CD4-positive, alpha-beta T cell (primary cell): ENCODE results near the gene NEK7. TPM values are rescaled to one million over a fixed set of nuclear protein-coding genes. Genes with fewer than 3 reads are reported as not detected.

ENCODE experiments used
- ATAC-seq: fragments of 200-7000 bp; cut with Tn5 transposase; one replicate; pipeline ENCODE4 v1.10.0; 2022; ENCODE audit warnings: mild to moderate bottlenecking; ENCODE audit not compliant: poor library complexity
- CTCF ChIA-PET: fragments of 350-600 bp; sonication (Branson Sonifier 250); formaldehyde crosslinking; loops from one replicate; lab custom pipeline; 2021; ENCODE audit warnings: antibody characterized with exemption, inconsistent platforms; lab: Charles Lee
- POLR2A ChIA-PET: fragments of 350-600 bp; sonication (Branson Sonifier 250); formaldehyde crosslinking; loops from one replicate; lab custom pipeline; 2021; ENCODE audit warnings: antibody characterized with exemption, inconsistent platforms; lab: Charles Lee
- DNase-seq, 14 experiments: peaks; one replicate each; pipeline ENCODE4 v3.0.0-alpha.2; 2013 to 2020; ENCODE audit warnings: mixed read lengths in 2 of 14
- H3K27ac ChIP-seq, 2 donors: one replicate each; pipeline versions ENCODE4 v1.5.1 to v1.7.0; 2013; ENCODE audit warnings: low read length in 2 of 2, low read depth in 1 of 2, mild to moderate bottlenecking in 1 of 2
- H3K27me3 ChIP-seq, 2 experiments: 1 replicate in 1 of 2; 2 replicates in 1 of 2; pipeline versions ENCODE4 v1.6.1 to v1.7.0; 2013; ENCODE audit warnings: low read length in 2 of 2, control low read depth in 1 of 2, mild to moderate bottlenecking in 1 of 2, moderate library complexity in 1 of 2; ENCODE audit not compliant: insufficient read depth in 2 of 2, control insufficient read depth in 1 of 2
- H3K36me3 ChIP-seq: one replicate; pipeline ENCODE4 v1.6.1; 2013; ENCODE audit warnings: low read length, control low read depth; ENCODE audit not compliant: insufficient read depth
- H3K4me1 ChIP-seq: one replicate; pipeline ENCODE4 v1.6.1; 2013; ENCODE audit warnings: low read length, control low read depth; ENCODE audit not compliant: insufficient read depth
- H3K4me3 ChIP-seq: one replicate; pipeline ENCODE4 v1.5.1; 2013; ENCODE audit warnings: mild to moderate bottlenecking, low read length, moderate library complexity
- H3K9me3 ChIP-seq, 2 experiments: 1 replicate in 1 of 2; 2 replicates in 1 of 2; pipeline versions ENCODE4 v1.6.1 to v1.7.0; 2013; ENCODE audit warnings: low read length in 2 of 2, mild to moderate bottlenecking in 2 of 2, control low read depth in 1 of 2, moderate library complexity in 1 of 2; ENCODE audit not compliant: control insufficient read depth in 1 of 2, insufficient read depth in 1 of 2
- H3K27ac Mint-ChIP-seq: one replicate; pipeline ENCODE4 v1.8.0; 2020; ENCODE audit warnings: mixed read lengths
- H3K27me3 Mint-ChIP-seq: one replicate; pipeline ENCODE4 v1.8.0; 2021; ENCODE audit warnings: mixed read lengths
- H3K36me3 Mint-ChIP-seq: one replicate; pipeline ENCODE4 v1.8.0; 2021; ENCODE audit warnings: low read depth, mixed read lengths
- H3K4me1 Mint-ChIP-seq: one replicate; pipeline ENCODE4 v1.8.0; 2021; ENCODE audit warnings: low read depth, mixed read lengths
- H3K4me3 Mint-ChIP-seq: one replicate; pipeline ENCODE4 v1.8.0; 2020; ENCODE audit warnings: mild to moderate bottlenecking, mixed read lengths
- H3K9me3 Mint-ChIP-seq: one replicate; pipeline ENCODE4 v1.8.0; 2020; ENCODE audit warnings: mixed read lengths
- CTCF ChIP-seq: fragments of 200-600 bp; IDR thresholded peaks from one replicate; pipeline ENCODE4 v1.8.0; 2022; ENCODE audit warnings: antibody characterized with exemption, mild to moderate bottlenecking
- intact Hi-C, 2 experiments: fragments of 100-400 bp; cut with DNase I in 1 of 2; cut with micrococcal nuclease in 1 of 2; formaldehyde crosslinking; loops; one replicate each; pipeline versions ENCODE4 v1.15.1 to v1.9.0; 2023 to 2025; cut with DNase I, micrococcal nuclease
- total RNA-seq, 174 experiments: library from RNA in 2 of 174; stranded (reverse) in 2 of 174; gene quantifications; one replicate each; pipeline ENCODE4 v1.2.3 and lab custom pipeline; 2021 to 2026

The NEK7 gene
- total RNA-seq, 2 experiments from 2014 or later: 11.8 to 13.0 TPM

GRCh38 chr1:198276241-198276640, 119.4 kb downstream of the NEK7 start:
- Mint-ChIP-seq H3K9me3 (no peaks in the 10 kb centered on the region), H3K36me3 (peaks cover 13% of the 10 kb centered on the region), H3K27ac (no peak overlapping the region), H3K4me3 (no peak overlapping the region), H3K4me1 (peaks cover 11% of the 10 kb centered on the region), H3K27me3 (no peaks in the 10 kb centered on the region)
- H3K27me3 ChIP-seq: no peaks in the 10 kb centered on the region
- DNase-seq: no peak
- no peaks in the 10 kb centered on the region for H3K36me3 ChIP-seq
- no peaks in the 10 kb centered on the region for H3K4me1 ChIP-seq
- intact Hi-C loops: loop anchor here in 1 of 2 experiments (5.0 kb wide), 1 partner anchor 189 kb away; no protein-coding TSS in a partner anchor
- no peak overlapping the region for H3K27ac ChIP-seq
- no peak for ATAC-seq
- ChIA-PET CTCF (interaction anchor here (0.6 kb wide), 1 partner anchor 15 kb away, joined by 3 read pairs; no protein-coding TSS in a partner anchor), POLR2A (no interaction called here)
- no peak for TF ChIP-seq CTCF
- H3K4me3 ChIP-seq: no peak overlapping the region
- H3K9me3 ChIP-seq: no peaks in the 10 kb centered on the region

GRCh38 chr1:198278943-198279342, 122.1 kb downstream of the NEK7 start:
- H3K36me3 ChIP-seq: peaks cover 10% of the 10 kb centered on the region
- Mint-ChIP-seq H3K36me3 (peaks cover 35% of the 10 kb centered on the region), H3K4me3 (no peak overlapping the region), H3K4me1 (peaks cover 9% of the 10 kb centered on the region), H3K27me3 (no peaks in the 10 kb centered on the region), H3K9me3 (no peaks in the 10 kb centered on the region), H3K27ac (no peak overlapping the region)
- no peak overlapping the region for H3K27ac ChIP-seq
- ChIA-PET POLR2A (no interaction called here), CTCF (no interaction called here)
- no peaks in the 10 kb centered on the region for H3K27me3 ChIP-seq
- no peak for ATAC-seq
- intact Hi-C loops: loop anchor here in 1 of 2 experiments (5.0 kb wide), 1 partner anchor 192 kb away; no protein-coding TSS in a partner anchor
- H3K4me1 ChIP-seq: no peaks in the 10 kb centered on the region
- H3K9me3 ChIP-seq: no peaks in the 10 kb centered on the region
- no peak overlapping the region for H3K4me3 ChIP-seq
- no peak for DNase-seq
- TF ChIP-seq CTCF: no peak

DNA sequence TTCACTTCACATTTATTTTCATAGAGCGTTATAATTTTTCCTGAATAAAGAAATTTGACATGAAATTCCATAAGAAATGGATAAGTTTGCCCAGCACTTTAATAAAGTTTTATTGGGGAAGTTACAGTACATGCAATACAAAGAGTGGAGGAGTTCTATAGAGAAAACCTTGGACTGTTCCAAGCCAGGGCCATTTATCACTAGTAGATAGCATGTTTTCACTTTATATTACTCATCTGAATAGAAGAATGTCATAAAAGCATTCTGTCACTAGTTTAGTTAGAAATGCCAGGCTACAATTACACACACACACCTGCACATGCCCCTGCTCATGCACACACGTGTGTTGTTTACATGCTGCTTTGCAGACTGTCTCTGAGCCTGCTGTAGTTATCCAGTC, 123.3 kb downstream of the NEK7 start:
- ATAC-seq: no peak
- H3K27me3 Mint-ChIP-seq: no peaks in the 10 kb centered on the region
- peaks cover 44% of the 10 kb centered on the region for H3K36me3 Mint-ChIP-seq
- no peak overlapping the region for H3K27ac ChIP-seq
- no peak overlapping the region for H3K4me3 ChIP-seq
- peaks cover 11% of the 10 kb centered on the region for H3K36me3 ChIP-seq
- no peaks in the 10 kb centered on the region for H3K9me3 Mint-ChIP-seq
- no peak overlapping the region for H3K27ac Mint-ChIP-seq
- no peak for DNase-seq
- H3K4me1 ChIP-seq: no peaks in the 10 kb centered on the region
- H3K9me3 ChIP-seq: no peaks in the 10 kb centered on the region
- H3K4me1 Mint-ChIP-seq: peaks cover 9% of the 10 kb centered on the region
- POLR2A ChIA-PET: no interaction called here
- TF ChIP-seq CTCF: no peak
- H3K4me3 Mint-ChIP-seq: no peak overlapping the region
- intact Hi-C loops: no loop called here
- H3K27me3 ChIP-seq: no peaks in the 10 kb centered on the region
- CTCF ChIA-PET: no interaction called here
